DMS153 (cell line): ENCODE data around the gene ADARB1.

Experiments used
- DNase-seq: peaks from one replicate; lab custom pipeline; 2025; lab: John Stamatoyannopoulos, UW

Gene ADARB1

DNA sequence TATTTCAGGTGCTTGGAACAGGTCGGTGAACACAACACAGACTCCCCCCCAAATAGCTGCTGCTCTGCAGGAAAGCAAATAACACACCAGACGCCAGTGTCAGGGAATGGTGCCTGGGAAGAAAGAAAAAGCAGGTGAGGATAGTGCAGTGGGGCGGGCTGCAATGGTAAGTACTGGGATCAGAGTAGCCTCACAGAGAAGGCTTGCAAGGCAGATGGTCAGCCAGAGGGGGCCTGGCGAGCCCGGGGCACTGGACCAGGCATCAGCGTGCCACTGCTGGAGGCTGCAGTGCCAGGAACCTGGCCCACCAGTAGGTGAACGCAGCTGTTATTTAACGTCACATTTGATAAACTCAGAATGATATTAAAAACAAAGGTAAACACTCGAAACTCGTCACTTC, 153.4 kb downstream of the ADARB1 start:
- no peak for DNase-seq

DNA sequence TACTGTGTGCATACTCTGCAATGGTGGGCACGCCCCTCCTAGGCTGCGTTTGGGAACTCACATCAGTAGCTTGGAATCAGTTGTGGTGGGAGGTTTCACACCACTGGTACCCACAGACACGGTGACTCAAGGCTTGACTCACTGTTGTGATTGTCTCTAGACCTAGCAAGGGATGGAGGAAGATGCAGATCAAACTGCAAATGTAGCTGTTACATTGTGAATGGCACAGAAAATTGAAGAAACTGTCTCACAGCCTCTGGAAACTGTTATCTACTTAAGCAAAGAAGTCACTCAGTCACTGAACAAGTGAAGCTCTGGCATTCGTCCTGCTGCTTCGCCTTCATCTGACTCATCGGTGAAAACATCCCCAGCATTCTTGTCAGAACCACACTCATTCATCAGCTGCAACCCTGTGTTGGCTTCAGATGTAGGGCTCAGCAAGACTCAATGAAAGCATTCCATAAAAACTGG, 153.8 kb downstream of the ADARB1 start:
- DNase-seq = no peak

DNA sequence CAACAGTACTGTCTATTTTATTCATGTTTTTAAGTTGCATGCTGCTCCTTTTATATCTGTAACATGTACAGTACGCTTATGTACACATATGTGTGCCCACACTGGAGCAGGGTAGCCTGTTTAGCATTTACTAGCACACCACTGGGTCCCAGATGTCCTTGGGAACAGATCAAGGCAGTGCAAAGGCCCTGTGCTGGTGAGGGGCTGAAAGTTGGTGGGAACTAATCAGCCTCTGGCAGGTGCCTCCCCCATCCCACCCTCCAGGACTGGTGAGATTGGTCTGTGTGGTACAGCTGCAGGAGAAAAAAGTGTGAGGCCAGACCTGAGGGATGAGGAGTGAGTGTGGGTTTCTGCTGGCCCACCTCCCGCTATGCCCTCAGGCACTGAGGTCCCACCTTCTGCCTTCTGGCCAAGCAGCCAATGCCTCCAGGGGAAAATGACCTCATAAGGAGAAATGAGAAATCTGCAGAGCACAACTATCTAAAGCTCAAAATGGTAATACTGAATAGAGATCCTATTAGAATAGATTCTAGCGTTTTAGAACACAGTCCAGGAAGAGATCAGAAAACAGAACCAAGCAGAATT, 154.4 kb downstream of the ADARB1 start:
- no peak for DNase-seq

DNA sequence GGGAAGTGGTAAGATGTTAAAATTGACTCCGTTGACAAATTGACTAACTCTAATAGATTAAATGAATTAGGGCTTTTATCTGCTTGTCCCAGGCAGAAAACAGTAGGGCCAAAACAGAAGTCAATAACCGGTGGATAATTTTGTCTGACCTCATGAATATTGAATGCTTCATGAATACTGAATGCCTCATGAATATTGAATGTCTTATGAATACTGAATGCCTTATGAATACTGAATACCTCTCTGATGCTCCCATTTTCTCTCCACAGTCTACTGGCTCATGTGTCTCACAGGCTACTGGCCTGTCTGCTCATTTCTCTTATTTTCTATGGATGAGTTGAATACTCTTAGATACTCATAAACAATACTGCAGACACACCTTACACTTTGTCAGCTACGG, 157.3 kb downstream of the ADARB1 start:
- DNase-seq = no peak

DNA sequence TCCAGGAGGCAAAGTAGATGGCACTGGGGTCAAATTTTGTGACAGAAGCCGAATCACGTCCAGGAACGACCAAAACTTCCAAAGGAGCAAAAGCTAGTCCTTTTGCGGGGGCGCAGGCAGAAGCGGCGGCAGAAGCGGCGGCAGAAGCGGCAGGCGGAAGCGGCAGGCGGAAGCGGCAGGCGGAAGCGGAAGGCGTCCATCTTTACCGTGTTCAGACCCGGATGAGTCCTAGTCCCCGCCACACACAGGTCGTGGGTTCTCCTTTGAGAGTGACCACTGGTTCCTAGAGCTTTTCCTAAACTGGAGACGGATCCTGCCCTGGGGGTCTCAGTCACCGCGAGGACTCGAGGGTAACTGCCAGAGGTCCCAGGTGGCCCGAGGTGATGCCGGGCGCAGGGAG, 159.7 kb downstream of the ADARB1 start:
- no peak for DNase-seq

DNA sequence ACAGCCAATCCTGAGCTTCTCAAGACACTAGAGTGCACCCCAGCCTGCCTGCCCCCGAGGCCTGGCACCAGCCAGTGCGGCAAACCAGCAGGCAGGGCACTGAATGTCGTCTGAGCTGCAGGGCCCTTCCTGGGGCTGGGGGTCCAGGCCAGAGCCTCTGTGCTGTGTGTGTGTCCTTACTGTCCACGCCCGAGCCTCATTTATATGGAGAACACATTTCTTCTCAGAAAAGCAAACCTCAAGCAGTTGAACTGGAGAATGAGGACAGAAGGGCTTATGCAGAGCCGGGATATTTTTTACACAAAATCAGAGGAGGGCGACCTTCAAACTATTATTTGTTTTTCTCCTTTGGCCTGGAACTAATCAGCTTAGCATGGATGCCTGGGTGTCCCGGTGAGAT, 160.6 kb downstream of the ADARB1 start:
- DNase-seq = no peak

DNA sequence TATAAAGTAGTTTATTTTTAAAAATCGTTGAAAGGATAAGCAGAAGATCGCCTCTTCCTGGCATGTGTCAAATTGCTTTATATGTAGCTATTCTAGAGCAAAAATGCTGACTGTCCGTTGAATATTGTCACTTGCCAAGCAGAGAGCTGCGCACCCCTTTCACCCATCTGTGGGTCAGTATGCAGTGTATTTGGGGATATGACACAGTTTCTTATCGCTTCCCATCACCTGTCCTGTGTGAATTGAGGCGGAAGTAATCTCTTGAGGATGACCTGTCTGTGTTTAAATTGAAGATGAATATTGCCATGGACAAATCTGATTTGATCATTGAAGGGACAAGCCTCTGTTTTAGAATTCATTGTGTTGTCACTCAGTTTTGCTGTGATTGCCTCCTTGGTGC, 161.1 kb downstream of the ADARB1 start:
- no peak for DNase-seq

DNA sequence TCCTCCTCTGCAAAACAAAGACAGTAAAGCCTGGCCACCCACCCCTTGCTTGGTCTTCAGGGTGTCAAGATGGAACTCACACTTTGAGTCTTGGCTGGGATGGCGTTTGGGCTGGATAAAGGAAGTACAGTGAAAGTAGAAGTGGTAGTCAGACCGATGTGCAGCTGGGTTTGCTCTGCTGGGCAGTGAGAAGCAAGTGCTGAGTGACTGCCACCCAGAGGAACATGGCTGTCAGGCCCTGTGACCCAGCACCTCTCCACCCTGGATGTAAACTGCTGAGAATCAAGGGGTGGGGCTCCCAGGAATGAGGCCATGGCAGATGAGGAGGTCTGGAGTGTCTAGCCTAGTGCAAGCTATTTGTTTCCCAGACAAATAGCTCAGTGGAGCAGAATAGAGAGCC, 162.1 kb downstream of the ADARB1 start:
- no peak for DNase-seq

DNA sequence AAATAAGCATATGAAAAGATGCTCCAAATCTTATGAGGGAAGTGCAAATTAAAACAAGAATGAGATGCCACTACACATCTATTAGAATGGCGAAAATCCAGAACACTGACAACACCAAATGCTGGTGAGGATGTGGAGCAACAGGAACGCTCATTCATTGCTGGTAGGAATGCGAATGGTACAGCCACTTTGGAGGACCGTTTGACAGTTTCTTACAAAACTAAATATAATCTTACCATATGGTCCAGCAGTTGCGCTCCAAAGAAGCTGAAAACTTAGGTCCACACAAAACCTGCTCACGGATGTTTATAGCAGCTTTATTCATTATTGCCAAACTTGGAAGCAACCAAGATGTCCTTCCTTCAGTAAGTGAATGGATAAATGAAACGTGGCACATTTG, 163.0 kb downstream of the ADARB1 start:
- DNase-seq = no peak

DNA sequence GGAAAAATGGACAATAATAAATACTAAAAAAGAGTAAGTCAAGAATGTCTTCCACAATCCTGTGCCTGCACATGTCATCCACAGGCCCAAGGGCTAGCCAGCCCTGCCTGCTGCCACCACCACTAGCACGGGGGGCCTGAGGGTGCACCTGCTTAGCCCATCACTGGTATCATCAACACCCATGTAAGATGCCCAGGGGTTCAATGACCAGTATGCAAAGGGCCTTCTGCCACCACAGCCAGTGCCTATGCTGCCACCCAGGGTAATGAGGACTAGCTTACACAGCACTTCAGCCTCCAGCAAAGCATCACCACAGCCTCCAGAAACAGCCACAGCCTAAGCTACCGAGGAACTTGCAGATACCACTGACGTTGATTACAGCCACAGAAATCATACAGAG, 167.0 kb downstream of the ADARB1 start:
- DNase-seq = no peak

DNA sequence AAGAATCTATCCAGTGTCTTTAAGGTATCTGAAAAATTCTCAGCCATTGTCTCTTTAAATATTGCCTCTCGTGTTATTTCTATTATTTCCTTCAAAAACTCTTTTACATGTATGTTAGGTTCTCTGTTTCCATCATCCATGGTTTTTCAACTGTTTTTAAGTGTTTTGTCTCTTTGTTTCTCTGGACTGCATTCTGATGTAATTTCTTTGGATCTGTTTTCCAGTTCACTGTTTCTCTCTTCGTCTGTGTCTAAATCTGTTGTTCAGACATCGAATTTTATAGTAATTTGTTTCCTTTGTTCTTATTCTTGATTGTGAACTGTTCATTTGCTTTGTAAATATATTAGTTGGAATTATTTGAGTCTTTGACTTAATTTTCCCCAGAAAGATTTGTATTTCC, 169.2 kb downstream of the ADARB1 start:
- no peak for DNase-seq

DNA sequence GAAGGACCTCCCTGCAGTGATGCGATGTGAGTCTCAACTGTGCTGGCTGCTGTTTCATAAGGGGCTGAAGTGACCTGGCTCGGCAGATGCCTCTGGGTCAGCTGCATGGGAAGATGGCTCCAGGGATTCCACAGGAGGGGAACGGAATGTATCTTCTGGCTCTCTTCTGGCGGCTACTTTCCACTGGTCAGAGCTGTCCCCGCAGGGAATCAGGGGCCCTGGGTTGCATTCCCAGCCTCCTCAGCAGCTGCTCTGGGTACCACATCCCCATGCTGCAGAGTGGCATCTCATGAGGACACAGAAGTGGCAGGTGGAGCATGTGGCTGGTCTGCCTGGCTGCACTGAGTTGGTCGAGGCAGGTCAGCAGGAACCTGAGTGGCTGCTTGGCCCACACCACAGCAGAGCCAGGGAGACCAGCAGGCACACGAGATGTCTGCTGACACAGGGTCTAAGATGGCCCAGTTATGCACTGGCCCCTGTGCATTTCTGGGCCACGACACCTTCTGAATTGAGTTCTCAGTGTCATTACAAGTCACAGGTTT, 170.5 kb downstream of the ADARB1 start:
- DNase-seq = no peak

DNA sequence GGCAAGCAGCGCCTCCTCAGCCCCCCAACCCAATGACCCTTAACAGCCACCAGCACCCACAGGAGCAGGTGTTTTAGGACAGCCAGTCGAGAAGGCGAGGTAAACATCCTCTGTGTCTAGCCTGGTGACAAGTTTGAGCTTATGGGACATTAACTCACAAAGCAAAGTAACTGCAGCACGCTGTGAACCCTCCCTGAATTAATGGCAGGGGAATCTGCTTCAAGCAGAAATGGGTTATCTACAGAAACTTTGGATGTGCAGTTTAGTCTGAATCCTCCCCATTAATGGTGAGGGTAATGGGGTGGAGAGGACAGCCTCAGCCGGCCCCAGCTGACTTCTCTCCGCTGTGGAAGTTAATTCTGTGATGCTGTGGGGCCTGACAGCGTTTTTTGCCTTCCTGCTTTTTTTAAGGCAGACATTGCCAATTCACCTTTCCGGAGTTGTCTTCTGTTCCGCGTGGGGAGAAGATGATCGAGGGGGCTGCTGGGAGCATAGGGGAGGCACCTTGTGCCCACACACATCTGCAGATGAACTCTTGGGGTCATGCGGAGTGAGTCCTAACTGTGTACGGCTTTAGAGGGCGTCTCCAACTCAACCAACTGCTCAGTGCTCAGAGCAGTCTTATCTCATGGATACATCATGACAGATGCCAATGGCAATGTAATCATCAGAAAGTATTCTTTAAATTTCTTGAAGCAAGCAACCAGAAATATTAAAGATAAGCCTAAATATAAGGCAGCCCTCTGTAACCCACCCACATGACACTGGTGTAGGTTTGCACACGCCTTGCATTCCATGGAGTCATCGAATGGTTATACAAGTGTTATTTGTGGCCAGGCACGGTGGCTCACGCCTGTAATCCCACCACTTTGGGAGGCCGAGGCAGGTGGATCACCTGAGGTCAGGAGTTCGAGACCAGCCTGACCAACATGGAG, 172.3 kb downstream of the ADARB1 start:
- no peak for DNase-seq

DNA sequence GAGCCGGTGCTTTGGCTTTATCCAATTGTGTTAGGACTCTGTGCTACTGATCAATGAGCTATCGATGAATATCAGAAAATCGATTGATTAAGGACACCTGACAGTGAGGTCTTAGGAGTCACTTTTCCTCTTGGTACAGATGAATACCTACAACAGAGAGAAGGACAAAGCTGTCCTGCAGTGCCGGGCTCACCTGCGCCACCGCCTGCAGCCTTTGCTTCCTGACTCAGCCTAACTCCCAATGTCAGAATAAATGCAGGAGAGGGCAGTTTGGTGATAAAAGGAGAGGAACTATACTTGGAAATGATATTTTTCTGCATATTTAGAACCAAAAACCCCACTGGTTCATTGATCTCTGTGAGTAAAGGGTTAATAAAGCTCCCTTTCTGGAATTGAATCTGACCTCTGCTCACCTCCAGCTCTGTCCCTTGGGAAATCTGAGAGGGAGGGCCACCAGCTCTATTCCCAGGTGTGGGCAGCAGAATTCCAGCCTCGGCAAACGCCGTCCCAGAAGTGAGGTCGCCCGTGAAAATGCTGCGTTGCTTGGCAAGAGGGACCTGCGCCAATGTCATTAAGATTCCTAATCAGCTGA, 174.0 kb downstream of the ADARB1 start:
- DNase-seq = no peak

DNA sequence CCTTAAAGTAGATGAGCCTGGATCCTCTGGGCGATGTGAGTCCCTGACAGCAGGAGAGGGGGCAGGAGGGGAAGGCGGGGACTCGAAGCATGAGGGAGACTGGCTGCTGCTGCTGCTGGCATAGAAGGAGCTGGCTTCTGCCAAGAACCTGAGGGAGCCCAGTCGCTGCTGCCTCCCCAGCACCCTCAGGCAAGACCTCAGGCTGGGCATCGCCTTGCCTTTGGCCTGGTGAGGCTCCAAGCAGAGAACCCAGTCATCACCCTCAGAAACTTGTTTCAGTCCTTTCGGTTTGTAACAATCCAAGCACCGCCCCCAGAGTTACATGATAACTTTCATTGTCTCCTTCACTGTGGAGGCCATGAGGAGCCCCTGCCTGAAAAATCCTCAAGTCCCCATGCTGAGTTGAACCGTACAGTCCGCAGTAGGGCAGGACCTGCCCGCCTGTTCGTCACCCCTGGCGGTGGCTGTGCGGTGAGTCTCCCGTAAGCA, 174.6 kb downstream of the ADARB1 start:
- no peak for DNase-seq

DNA sequence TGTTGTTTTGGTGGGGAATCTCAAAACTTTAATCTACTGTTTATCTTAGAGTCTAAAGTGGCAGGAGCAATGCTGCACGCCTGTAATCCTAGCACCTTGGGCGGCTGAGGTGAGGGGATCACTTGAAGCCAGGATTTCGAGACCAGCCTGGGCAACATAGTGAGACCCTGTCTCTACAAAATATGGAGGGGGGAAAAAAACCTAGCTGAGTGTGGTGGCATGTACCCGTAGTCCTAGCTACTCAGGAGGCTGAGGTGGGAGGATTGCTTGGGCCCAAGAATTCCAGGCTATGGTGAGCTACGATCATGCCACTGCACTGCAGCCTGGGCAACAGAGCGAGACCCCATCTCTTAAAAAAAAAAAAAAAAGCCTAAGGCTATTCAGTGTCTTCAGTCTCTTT, 175.2 kb downstream of the ADARB1 start:
- no peak for DNase-seq

DNA sequence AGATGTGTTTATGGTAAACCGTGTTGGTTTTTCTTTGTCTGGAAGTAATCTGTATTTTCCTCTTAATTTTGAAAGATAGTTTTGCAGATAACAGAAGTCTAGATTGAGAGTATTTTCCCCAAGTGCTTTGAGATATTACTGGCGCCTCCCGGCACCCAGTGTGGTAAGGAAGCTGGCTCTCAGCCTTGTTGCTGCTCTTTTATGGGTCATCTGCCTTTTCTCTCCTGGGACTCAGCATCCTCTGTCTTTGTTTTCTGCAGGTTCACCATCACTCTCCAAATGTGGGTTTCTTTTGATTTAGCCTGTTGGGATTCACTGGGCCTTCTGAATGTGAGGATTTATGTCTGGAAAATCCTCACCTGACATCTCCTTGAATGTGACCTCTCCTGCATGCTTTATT, 175.9 kb downstream of the ADARB1 start:
- no peak for DNase-seq

DNA sequence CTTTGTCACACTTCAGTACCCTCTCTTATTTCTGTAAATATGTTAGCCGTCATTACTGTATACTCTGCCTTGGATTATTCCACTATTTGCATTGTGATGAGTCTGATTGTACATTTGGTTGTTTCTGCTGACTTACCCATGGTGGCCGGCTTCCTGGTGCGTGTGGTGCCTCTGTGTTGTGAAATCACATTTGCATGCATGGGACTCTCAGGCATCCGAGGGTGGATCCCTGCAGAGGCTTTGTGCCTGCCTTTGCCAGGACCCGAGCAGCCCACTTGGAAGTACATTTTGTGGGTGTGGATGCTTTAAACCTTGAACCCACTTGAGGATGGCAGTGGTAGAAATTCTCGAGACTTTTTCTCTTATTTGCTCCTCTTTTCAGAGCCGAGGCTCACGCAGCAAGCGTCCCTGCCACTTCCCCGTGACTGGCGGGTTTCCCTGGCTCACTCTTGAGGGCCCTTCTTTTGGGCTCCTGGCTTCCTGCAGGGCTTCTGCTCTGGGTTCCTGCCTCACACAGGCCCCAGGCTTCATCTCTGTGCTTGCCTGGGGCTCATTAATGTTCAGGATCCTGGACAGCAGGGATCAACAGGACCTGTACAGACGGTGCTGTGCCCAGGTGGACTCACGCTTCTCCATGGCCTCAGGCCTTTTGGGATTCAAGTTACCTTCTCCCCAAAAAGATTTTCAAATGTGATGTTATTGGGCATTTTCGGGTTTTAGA, 176.7 kb downstream of the ADARB1 start:
- DNase-seq = no peak

DNA sequence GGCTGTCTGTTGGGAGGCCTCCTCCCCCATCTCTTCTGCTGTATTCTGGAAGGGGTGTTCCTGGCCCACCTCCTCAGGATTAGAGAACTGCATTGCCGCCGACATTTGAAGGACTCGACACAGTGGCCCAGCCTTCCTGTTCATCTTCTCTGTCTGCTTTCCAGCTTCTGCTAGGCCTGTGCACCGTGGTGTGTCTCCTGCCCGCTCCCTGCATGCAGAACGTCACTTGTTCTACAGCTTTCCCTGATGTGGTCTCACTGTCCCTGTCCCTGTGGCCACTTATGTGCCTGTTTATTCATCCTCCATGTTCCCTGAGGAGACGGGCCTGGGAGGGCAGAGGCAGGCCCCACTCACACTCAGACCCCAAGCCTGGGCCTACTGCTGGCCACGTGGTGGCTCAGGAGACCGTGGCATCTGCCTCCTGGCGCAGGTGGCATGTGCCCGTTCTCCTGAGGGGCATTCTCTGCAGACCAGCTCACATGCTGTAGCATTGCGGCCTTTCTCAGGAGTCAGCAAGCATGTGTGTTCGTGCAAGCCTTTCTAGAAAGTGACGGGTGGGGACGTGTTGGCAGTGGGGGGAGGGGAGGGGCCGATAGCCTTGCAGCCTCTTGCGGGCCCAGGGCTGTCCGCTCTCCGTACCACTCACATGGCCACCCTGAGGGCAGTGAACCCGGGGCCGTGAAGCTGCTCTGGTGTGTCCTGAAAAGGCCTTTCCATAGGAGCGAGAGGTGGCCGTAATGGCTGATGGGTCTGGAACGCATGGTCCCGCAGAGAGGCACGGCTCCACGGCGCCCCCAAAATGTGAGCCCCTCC, 177.5 kb downstream of the ADARB1 start:
- DNase-seq = no peak

DNA sequence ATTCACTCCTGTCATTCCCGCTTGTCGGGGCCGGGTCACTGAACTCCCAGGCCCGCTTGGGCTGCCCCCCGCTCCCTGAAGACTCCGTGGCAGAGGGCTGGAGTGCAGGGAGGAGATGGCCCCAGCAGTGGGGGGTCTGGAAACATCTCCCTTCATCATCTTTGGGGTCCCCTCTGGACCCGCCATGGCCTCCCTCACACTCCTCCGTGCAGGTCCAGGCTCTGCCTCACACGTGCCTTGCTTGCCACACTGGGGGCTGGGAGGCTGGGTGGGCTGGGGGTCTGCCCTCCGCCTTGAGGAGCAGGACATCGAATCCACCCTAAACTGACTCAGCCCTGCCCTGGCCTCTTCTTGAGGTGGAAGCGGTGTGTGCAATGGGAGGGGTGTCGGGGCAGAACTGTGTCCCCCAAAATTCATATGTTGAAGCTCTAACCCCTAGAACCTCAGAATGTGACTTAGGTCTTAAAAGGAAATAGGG, 178.1 kb downstream of the ADARB1 start:
- no peak for DNase-seq

DNA sequence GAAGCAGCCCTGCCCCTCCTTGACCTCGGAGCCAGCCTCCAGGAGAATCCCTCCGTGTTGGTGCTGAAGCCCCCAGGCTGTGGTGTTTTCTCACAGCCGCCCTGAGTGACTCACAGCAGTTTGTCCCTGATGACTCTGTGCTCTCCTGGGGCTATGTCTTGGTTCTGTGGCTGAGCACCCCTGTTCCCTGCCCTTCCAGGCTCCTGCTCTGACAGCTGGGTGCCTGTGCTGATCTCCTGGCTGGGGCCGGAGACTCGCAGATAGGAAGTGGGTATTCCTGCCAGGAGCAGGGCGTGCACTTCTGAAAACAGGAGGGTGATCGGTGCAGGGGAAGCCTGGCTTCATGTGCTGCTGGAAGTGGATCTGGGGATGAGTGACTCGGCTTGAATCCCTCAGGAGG, 178.8 kb downstream of the ADARB1 start:
- DNase-seq = no peak
